ENCODE results near the gene CLPTM1. TPM values are rescaled to one million over a fixed set of nuclear protein-coding genes. Genes with fewer than 3 reads are reported as not detected.
A peak's percentile ranks its signal among the peaks of the same experiment; 100 is the strongest.
"Not testable (repeated sequence)": the region's sequence is repeated elsewhere in the genome, so short reads cannot be mapped to it uniquely, and the experiment has no call there.

The CLPTM1 gene
- polyA plus RNA-seq, 3 donors, result 14.7 to 84.3 (median 20.0) TPM

GRCh38 chr19:45000665-45001064 is 45.5 kb downstream of the CLPTM1 start:
- peaks cover 10 to 36% of the 10 kb centered on the region in 2 donors for H3K36me3 Mint-ChIP-seq
- H3K9me3 Mint-ChIP-seq, result not testable (repeated sequence)
- intact Hi-C loops (cut with micrococcal nuclease), result loop anchor here in 1 of 2 donors (5.0 kb wide), 1 partner anchor 42 kb away; no protein-coding TSS in a partner anchor

GRCh38 chr19:45001087-45001739 is 46.0 kb downstream of the CLPTM1 start, which contains the start of gene RELB:
TSS of gene RELB (plus strand) at chr19:45001464. CDS start at chr19:45001580, 116 bp downstream.
- Histone ChIP-seq H3K9me3 (replicated peaks in 1 of 2; ENCODE audit: control insufficient read depth in 1 of 2, insufficient read depth in 1 of 2, low read length in 2 of 2) (no peaks in the 10 kb centered on the region), H3K4me3 (replicated peaks in 1 of 3; ENCODE audit: low read depth in 2 of 3, low read length in 3 of 3) (peak within 1 kb of the TSS; percentile 64 to 86 (median 82)), H3K9ac (ENCODE audit: insufficient read depth, low read length, poor library complexity, severe bottlenecking) (peak within 1 kb of the TSS; percentile 100), H3K4me1 (ENCODE audit: control insufficient read depth in 1 of 2, insufficient read depth in 2 of 2, low read length in 2 of 2) (peaks cover 13 to 14% of the 10 kb centered on the region in 2 donors), H3K27me3 (ENCODE audit: control insufficient read depth in 2 of 2, insufficient read depth in 2 of 2, low read length in 2 of 2) (no peaks in the 10 kb centered on the region), H2AFZ (ENCODE audit: insufficient read depth, low read depth, low read length, poor library complexity, severe bottlenecking) (peak within 1 kb of the TSS; percentile 46), H3K79me2 (ENCODE audit: insufficient read depth, low read length) (peaks cover 8% of the 10 kb centered on the region), H3K27ac (ENCODE audit: low read depth in 1 of 2, low read length in 2 of 2) (peak within 1 kb of the TSS; percentile 99), H3K4me2 (replicated peaks; ENCODE audit: extremely low read depth, low read length, poor library complexity, severe bottlenecking) (peak within 1 kb of the TSS; percentile 59), H4K20me1 (ENCODE audit: insufficient read depth, low read length) (peaks cover 32% of the 10 kb centered on the region), H3K36me3 (replicated peaks in 1 of 2; ENCODE audit: control insufficient read depth in 1 of 2, insufficient read depth in 2 of 2, low read length in 2 of 2) (peaks cover 8 to 28% of the 10 kb centered on the region in 2 donors)
- Mint-ChIP-seq H3K4me1 (peaks cover 15% of the 10 kb centered on the region), H3K27ac (peak within 1 kb of the TSS; percentile 98 to 100 (median 100)), H3K4me3 (peak within 1 kb of the TSS; percentile 92 to 96), H3K27me3 (ENCODE audit: low read depth in 3 of 3) (peaks cover 0 to 5% (median 1%) of the 10 kb centered on the region in 3 donors), H3K9me3 (peaks cover 0 to 3% (median 0%) of the 10 kb centered on the region in 7 donors), H3K36me3 (peaks cover 15 to 41% of the 10 kb centered on the region in 2 donors)
- peak; percentile 87 to 95 (median 94) for DNase-seq
- TF ChIP-seq CTCF (IDR thresholded peaks at IDR 0.05), result no peak
- 2% methylated on average over 59 of the region's 79 CpGs for WGBS (ENCODE audit: insufficient coverage)
- intact Hi-C loops (cut with micrococcal nuclease), result loop anchor here in 1 of 2 donors (5.0 kb wide), 1 partner anchor 41 kb away; no protein-coding TSS in a partner anchor

More at GRCh38 chr19:45000665-45001064, 45.5 kb downstream of the CLPTM1 start:
- not testable (repeated sequence) for H3K27me3 Mint-ChIP-seq (ENCODE audit: low read depth in 3 of 3); H3K79me2 ChIP-seq (ENCODE audit: insufficient read depth, low read length); H3K27me3 ChIP-seq (ENCODE audit: control insufficient read depth in 2 of 2, insufficient read depth in 2 of 2, low read length in 2 of 2); H3K9me3 ChIP-seq (replicated peaks in 1 of 2; ENCODE audit: control insufficient read depth in 1 of 2, insufficient read depth in 1 of 2, low read length in 2 of 2); DNase-seq
- Histone ChIP-seq H4K20me1 (ENCODE audit: insufficient read depth, low read length) (peaks cover 28% of the 10 kb centered on the region), H3K27ac (ENCODE audit: low read depth in 1 of 2, low read length in 2 of 2) (peak overlapping the region in 1 of 2 donors; percentile 66), H3K4me3 (replicated peaks in 1 of 3; ENCODE audit: low read depth in 2 of 3, low read length in 3 of 3) (peak overlapping the region; percentile 14 to 35 (median 18)), H2AFZ (ENCODE audit: insufficient read depth, low read depth, low read length, poor library complexity, severe bottlenecking) (peak overlapping the region; percentile 46), H3K4me1 (ENCODE audit: control insufficient read depth in 1 of 2, insufficient read depth in 2 of 2, low read length in 2 of 2) (peaks cover 13 to 14% of the 10 kb centered on the region in 2 donors), H3K36me3 (replicated peaks in 1 of 2; ENCODE audit: control insufficient read depth in 1 of 2, insufficient read depth in 2 of 2, low read length in 2 of 2) (peaks cover 5 to 22% of the 10 kb centered on the region in 2 donors), H3K4me2 (replicated peaks; ENCODE audit: extremely low read depth, low read length, poor library complexity, severe bottlenecking) (peak overlapping the region; percentile 42), H3K9ac (ENCODE audit: insufficient read depth, low read length, poor library complexity, severe bottlenecking) (peak overlapping the region; percentile 20)
- Mint-ChIP-seq H3K4me3 (peak overlapping the region; percentile 52 to 53), H3K4me1 (peaks cover 12% of the 10 kb centered on the region), H3K27ac (peak overlapping the region; percentile 42 to 91 (median 74))
- WGBS (ENCODE audit: insufficient coverage), result 60% methylated on average over 10 of the region's 19 CpGs
